ENCODE measurements around the gene IL4R. TPM values are rescaled to one million over a fixed set of nuclear protein-coding genes. Genes with fewer than 3 reads are reported as not detected.
A peak's percentile ranks its signal among the peaks of the same experiment; 100 is the strongest.

IL4R gene
- total and polyA plus RNA-seq, 2 of the 13 experiments (the other 11 are each of a cell fraction or from before 2014, with no cell fraction given) = 15.9 to 49.6 TPM

- TF ChIP-seq AFF4 (CRISPR knock-in tag; IDR thresholded peaks at IDR 0.05) (no peak), NFIB (CRISPR knock-in tag; IDR thresholded peaks at IDR 0.05; ENCODE audit: borderline replicate concordance) (no peak), ZNF3 (CRISPR knock-in tag; IDR thresholded peaks at IDR 0.05) (peak; percentile 51; the same call in 1 of the 2 replicates), SRSF4 (IDR thresholded peaks at IDR 0.05; ENCODE audit: low read depth, low read length, poor library complexity, severe bottlenecking) (no peak), GATA4 (IDR thresholded peaks at IDR 0.05; ENCODE audit: borderline replicate concordance, low read depth) (no peak), ZSCAN22 (CRISPR knock-in tag; IDR thresholded peaks at IDR 0.05) (no peak), KDM4B (CRISPR knock-in tag; IDR thresholded peaks at IDR 0.05) (no peak), ATF2 (CRISPR knock-in tag; IDR thresholded peaks at IDR 0.05) (peak; percentile 48; the same call in 1 of the 2 replicates), FOXK1 (CRISPR knock-in tag; IDR thresholded peaks at IDR 0.05; ENCODE audit: borderline replicate concordance, low read depth) (peak; percentile 65; the same call in 1 of the 2 replicates), RNF219 (CRISPR knock-in tag; IDR thresholded peaks at IDR 0.05) (no peak), ZNF431 (CRISPR knock-in tag; IDR thresholded peaks at IDR 0.05; ENCODE audit: borderline replicate concordance, low read depth) (no peak), CBX1 (IDR thresholded peaks at IDR 0.05; ENCODE audit: low read depth) (no peak), ARID3A (IDR thresholded peaks at IDR 0.05; ENCODE audit: low read depth, low read length) (peak; percentile 91), ZMAT3 (CRISPR knock-in tag; conservative IDR thresholded peaks at IDR 0.05) (0 out of 2 replicates have a peak, but pooled peaks have one; percentile 38), GMEB2 (CRISPR knock-in tag; IDR thresholded peaks at IDR 0.05; ENCODE audit: low read depth) (no peak), CEBPB (IDR thresholded peaks at IDR 0.05; ENCODE audit: borderline replicate concordance, low read depth, low read length) (peak; percentile 95), ZKSCAN8 (CRISPR knock-in tag; IDR thresholded peaks at IDR 0.05; ENCODE audit: borderline replicate concordance) (no peak; the same call in 1 of the 2 replicates), HDAC6 (IDR thresholded peaks at IDR 0.05; ENCODE audit: low read depth, low read length) (no peak), NR1H2 (CRISPR knock-in tag; IDR thresholded peaks at IDR 0.05; ENCODE audit: borderline replicate concordance, low read depth) (no peak), SRF (IDR thresholded peaks at IDR 0.05; ENCODE audit: low read depth, low read length) (no peak)
Measured at GRCh38 chr16:27264151-27264550, 49.6 kb upstream of the IL4R start (continued).

All from HepG2 (cell line).